AG09319 (cell line): ENCODE data around the gene RIT2.

ENCODE experiments used
- DNase-seq: peaks from one replicate; pipeline ENCODE4 v3.0.0-alpha.2; 2010; ENCODE audit warnings: low read depth; ENCODE audit errors: extremely low read depth
- TF ChIP-seq, protein P1 (sequence below): IDR thresholded peaks from 2 replicates; pipeline ENCODE4 v1.5.1; 2011; ENCODE audit warnings: low read depth, mild to moderate bottlenecking, inconsistent platforms, low read length, moderate library complexity

RIT2 gene

DNA sequence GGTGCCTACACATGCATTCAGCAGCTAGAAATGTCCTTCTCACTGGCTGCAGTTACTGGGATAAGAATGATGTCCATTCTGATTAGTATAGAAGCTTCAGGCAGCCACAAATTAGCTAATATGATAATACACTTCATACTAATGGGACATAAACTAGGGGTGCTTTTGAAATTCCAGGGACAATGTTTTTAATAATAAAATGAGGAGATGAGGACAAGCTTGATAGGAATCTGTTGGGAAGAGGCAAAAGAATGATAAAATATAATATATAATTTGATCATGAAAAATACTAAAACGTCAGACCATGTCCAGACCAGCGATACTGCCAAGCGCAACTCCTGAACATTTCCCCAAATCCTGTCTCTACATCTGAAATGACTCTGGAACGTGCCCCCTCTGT lies 157.1 kb downstream of the RIT2 start:
- TF ChIP-seq, protein P1, sequence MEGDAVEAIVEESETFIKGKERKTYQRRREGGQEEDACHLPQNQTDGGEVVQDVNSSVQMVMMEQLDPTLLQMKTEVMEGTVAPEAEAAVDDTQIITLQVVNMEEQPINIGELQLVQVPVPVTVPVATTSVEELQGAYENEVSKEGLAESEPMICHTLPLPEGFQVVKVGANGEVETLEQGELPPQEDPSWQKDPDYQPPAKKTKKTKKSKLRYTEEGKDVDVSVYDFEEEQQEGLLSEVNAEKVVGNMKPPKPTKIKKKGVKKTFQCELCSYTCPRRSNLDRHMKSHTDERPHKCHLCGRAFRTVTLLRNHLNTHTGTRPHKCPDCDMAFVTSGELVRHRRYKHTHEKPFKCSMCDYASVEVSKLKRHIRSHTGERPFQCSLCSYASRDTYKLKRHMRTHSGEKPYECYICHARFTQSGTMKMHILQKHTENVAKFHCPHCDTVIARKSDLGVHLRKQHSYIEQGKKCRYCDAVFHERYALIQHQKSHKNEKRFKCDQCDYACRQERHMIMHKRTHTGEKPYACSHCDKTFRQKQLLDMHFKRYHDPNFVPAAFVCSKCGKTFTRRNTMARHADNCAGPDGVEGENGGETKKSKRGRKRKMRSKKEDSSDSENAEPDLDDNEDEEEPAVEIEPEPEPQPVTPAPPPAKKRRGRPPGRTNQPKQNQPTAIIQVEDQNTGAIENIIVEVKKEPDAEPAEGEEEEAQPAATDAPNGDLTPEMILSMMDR: no peak

DNA sequence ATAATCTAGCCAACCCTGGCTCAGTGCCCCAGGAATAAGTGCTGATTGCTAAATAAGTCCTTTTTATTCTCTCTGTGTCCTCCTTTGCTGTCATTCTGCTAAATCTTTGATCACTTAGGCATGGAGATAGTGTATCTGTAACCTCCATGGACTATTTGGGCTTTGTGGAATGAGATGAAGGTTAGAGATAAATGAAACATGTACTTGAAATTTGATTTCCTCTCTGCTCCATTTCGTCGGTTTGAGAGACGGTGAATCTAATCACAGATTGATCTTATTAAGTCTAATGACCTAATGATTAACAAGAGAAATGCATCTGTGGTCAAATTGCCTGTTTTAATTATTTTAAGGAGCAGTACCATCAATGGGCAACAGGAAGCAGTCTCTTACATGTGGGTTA lies 159.2 kb downstream of the RIT2 start:
- TF ChIP-seq, protein P1: no peak
- no peak for DNase-seq

More for the DNA sequence above, 157.1 kb downstream of the RIT2 start:
- DNase-seq: no peak

GRCh38 chr18:42954887-42955286 lies 160.6 kb downstream of the RIT2 start:
- TF ChIP-seq, protein P1: no peak
- no peak for DNase-seq

DNA sequence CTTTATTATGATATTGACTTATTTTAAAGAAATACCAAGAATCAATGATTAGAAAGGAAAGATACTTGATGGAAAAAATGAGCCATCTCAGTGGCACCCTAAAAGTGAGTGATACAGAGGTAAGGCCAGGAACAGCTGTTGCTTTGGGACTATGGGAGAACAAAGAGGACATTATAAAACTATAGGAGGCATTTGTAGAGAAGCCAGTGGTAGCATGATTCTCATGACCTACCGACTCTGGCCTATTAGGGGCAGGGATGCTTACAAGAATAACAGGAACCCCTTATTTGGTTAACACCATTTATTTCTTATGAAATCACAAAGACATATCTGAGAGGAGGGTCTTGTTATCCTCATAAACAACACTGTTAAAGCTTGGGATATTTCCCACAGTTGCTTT lies 162.2 kb downstream of the RIT2 start:
- TF ChIP-seq, protein P1: no peak
- no peak for DNase-seq

DNA sequence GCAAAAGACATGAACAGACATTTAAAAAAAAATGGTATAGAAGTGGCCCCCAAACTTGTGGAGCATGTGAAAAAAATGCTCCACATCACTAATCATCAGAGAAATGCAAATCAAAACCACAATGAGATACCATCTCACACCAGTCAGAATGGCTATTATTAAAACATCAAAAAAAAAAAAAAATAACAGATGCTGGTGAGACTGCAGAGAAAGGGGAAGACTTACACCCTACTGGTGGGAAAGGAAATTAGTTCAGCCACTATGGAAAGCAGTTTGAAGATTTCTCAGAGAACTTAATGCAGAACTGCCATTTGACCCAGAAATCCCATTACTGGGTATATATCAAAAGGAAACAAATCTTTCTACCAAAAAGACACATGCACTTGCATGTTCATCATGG lies 164.8 kb downstream of the RIT2 start:
- TF ChIP-seq, protein P1: no peak
- DNase-seq: no peak

DNA sequence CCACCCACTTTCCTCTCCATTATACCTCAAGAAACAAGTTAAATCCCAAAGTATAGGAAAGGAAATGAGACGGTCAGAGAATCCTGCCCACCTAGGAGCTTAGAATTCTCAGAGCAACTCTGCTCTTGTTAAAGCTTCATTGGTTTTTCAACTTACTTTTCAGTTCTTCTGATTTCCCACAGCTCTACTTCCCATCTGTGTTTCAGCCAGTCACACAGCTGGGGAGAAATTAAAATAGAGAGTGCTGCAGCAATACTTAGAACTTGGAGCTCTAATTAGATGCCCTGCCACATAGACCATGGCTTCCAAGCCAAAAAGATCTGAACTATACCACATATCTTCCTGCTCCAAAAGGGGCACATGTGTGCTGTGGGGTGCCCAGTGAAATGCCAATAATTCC lies 166.7 kb downstream of the RIT2 start:
- no peak for DNase-seq
- TF ChIP-seq, protein P1: no peak

- DNase-seq: no peak
- TF ChIP-seq, protein P1: no peak
Measured at GRCh38 chr18:42941860-42942259, 173.6 kb downstream of the RIT2 start.
